Ovary (tissue), 9 donors: ENCODE results near the gene SLC17A1. TPM values are rescaled to one million over a fixed set of nuclear protein-coding genes. Genes with fewer than 3 reads are reported as not detected.

ENCODE experiments used
- DNase-seq, 5 donors: peaks; one replicate each; pipeline ENCODE4 v3.0.0-alpha.2; 2019 to 2020
- H3K27ac ChIP-seq, 2 donors: fragments of 200-600 bp; one replicate each; pipeline versions ENCODE4 v1.5.1 to v1.8.0; 2019 to 2022
- H3K27me3 ChIP-seq: fragments of 200-600 bp; one replicate; pipeline ENCODE4 v1.8.0; 2022
- H3K36me3 ChIP-seq: fragments of 200-600 bp; sonication (generic); one replicate; pipeline ENCODE4 v1.5.1; 2019
- H3K4me1 ChIP-seq: one replicate; pipeline ENCODE4 v1.8.1; 2013; ENCODE audit warnings: mild to moderate bottlenecking, moderate library complexity; ENCODE audit not compliant: insufficient read depth
- H3K4me3 ChIP-seq: fragments of 200-600 bp; sonication (generic); one replicate; pipeline ENCODE4 v1.5.1; 2017
- H3K9me3 ChIP-seq, 2 donors: fragments of 200-600 bp in 1 of 2; sonication (generic) in 1 of 2; one replicate each; pipeline versions ENCODE4 v1.5.1 to v1.8.1; 2013 to 2019; ENCODE audit warnings: mild to moderate bottlenecking in 1 of 2, moderate library complexity in 1 of 2
- EP300 ChIP-seq: sonication (generic); formaldehyde crosslinking; IDR thresholded peaks from one replicate; pipeline ENCODE4 v1.6.1; 2017; ENCODE audit warnings: antibody characterized with exemption
- POLR2A ChIP-seq: fragments of 450-650 bp; IDR thresholded peaks from one replicate; pipeline ENCODE4 v1.6.1; 2017; ENCODE audit warnings: antibody characterized with exemption, mild to moderate bottlenecking, moderate library complexity
- WGBS, 3 donors: extraction: QIAGEN DNeasy Blood & Tissue Kit in 1 of 3; methylation state at CpG; one replicate each; pipeline versions ENCODE4 v1.1.5 to v1.1.7; 2013 to 2017; 5-methylcytosine and 5-hydroxymethylcytosine counted together
- intact Hi-C, 4 donors: fragments of 100-400 bp; cut with DNase I; formaldehyde crosslinking; loops; one replicate each; pipeline versions ENCODE4 v1.11.0 to v1.15.1; 2022 to 2023
- polyA plus RNA-seq, 2 donors: library from polyadenylated mRNA; stranded (reverse); fragments of 200-250 nt in 1 of 2; fragments of 350-450 nt in 1 of 2; fragmentation: Illumina TruSeq in 1 of 2; extraction: RNeasy Lipid Tissue Mini Kit (QIAGEN cat#74804) in 1 of 2; gene quantifications; one replicate each; pipeline ENCODE4 v1.2.3, GENCODE V29; 2013 to 2014
- total RNA-seq, 7 donors: library from RNA; depleted of rRNA in 2 of 7; stranded (reverse); fragments of >200 nt in 2 of 7; fragmentation: NEBNext Ultra II Directional in 3 of 7; extraction: Animal tissue kit (Norgen Biotek cat#: 25700) in 3 of 7; gene quantifications; one replicate each; pipeline versions ENCODE4 v1.1.0 to v1.2.4, GENCODE V29; 2016 to 2023
- TF ChIP-seq, protein P1 (sequence below), 3 donors: fragments of 450-650 bp in 2 of 3; fragments of 200-600 bp in 1 of 3; IDR thresholded peaks; one replicate each; pipeline versions ENCODE4 v1.5.1 to v1.8.0; 2016 to 2022; ENCODE audit warnings: antibody characterized with exemption in 3 of 3, mild to moderate bottlenecking in 1 of 3
- donor health status: DM: no; HTN: no; CAD: no; lungs with moderate emphysema.
- donor health status: DM: no; HTN: no; CAD: no.
- donor health status: Bipolar disorder and iron deficiency.
- donor health status: DM: yes; HTN: yes; CAD: no.
- donor health status: DM: no; HTN: no; CAD: no.
- donor health status: DM: yes; HTN: yes; CAD: no.

SLC17A1 gene
- total and polyA plus RNA-seq, 9 donors = 0.06 TPM; not detected in 8

DNA sequence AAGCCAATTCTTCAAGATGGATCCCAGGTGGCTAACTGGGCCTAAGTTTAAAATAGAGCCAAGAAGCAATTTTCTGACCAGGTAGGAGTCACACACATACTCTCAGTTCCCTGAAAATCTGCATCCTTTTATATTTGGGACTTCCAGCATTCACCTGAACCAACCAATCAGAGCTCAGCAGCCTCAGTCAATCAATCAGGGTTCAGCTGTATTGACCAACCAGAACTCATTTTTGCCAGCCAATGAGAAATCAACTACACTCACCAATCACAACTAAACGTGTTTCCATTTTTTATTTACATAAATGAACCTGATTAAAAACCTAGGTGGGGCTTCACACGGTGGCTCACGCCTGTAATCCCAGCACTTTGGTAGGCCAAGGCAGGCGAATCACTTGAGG, 39.8 kb downstream of the SLC17A1 start:
- DNase-seq = no peak
- 84 to 91% (median 84%) methylated on average over 4 of the region's 4 CpGs for WGBS, 3 donors
- intact Hi-C loops = no loop called here

DNA sequence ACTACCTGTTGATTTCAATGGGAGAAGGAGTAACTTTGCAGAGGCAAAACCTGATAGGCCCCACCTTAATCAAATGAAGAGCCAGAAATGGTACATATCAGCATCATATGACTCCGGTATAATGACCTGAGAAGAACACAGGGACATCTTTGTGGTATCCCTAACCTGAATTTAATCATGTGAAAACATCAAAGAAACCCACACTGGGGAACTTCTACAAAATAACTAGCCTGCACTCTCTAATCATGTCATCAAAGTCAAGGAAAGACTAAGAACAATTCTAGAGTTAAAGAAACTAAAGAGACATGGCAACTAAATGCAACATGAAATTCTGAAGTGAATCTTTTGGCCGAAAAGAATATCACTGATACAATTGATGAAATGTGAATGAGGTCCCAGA, 42.4 kb downstream of the SLC17A1 start:
- Histone ChIP-seq H3K27ac (no peak overlapping the region), H3K27me3 (no peaks in the 10 kb centered on the region), H3K9me3 (no peaks in the 10 kb centered on the region), H3K4me3 (no peak overlapping the region), H3K4me1 (no peaks in the 10 kb centered on the region), H3K36me3 (no peaks in the 10 kb centered on the region)
- 89 to 92% (median 91%) methylated on average over 2 of the region's 2 CpGs for WGBS, 3 donors
- TF ChIP-seq EP300 (no peak), POLR2A (no peak)
- TF ChIP-seq, protein P1, sequence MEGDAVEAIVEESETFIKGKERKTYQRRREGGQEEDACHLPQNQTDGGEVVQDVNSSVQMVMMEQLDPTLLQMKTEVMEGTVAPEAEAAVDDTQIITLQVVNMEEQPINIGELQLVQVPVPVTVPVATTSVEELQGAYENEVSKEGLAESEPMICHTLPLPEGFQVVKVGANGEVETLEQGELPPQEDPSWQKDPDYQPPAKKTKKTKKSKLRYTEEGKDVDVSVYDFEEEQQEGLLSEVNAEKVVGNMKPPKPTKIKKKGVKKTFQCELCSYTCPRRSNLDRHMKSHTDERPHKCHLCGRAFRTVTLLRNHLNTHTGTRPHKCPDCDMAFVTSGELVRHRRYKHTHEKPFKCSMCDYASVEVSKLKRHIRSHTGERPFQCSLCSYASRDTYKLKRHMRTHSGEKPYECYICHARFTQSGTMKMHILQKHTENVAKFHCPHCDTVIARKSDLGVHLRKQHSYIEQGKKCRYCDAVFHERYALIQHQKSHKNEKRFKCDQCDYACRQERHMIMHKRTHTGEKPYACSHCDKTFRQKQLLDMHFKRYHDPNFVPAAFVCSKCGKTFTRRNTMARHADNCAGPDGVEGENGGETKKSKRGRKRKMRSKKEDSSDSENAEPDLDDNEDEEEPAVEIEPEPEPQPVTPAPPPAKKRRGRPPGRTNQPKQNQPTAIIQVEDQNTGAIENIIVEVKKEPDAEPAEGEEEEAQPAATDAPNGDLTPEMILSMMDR (IDR thresholded peaks at IDR 0.05) = no peak
- DNase-seq = no peak
- intact Hi-C loops = no loop called here

More for the DNA sequence above, 39.8 kb downstream of the SLC17A1 start:
- H3K27me3 ChIP-seq = no peaks in the 10 kb centered on the region
- TF ChIP-seq POLR2A (no peak), EP300 (no peak)
- TF ChIP-seq, protein P1 (IDR thresholded peaks at IDR 0.05) = no peak
- H3K4me3 ChIP-seq = no peak overlapping the region
- H3K27ac ChIP-seq = no peak overlapping the region
- no peaks in the 10 kb centered on the region for H3K9me3 ChIP-seq
- H3K36me3 ChIP-seq = no peaks in the 10 kb centered on the region
- no peaks in the 10 kb centered on the region for H3K4me1 ChIP-seq

DNA sequence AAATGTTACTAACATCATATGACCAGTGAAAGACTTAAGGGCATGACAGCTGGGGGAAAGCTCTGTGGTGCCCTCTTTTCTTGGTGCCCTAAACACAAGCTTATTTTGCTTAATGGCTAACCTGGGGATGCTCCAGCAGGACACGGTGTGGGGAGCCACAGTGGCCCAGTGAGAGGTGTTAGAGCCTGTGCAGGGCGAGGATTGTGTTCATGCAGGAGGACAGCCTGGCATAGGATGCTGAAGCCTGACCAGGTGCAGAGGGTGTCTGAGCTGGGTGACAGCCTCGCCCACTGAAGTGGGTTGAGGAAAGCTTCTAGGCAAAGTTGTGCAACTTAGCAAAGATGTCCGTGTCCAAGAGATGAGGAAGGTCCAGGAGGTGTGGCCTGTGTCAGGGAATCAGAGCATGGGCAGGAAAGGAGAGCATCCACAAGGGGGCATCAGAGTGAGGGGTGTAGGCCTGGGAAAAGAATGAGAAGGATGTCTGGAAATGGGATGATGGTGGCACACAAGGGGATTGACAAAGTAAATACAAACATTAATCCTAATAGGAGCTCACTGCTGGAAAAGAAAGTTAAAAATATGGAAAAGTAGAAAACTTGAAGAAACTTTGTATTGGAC, 43.4 kb downstream of the SLC17A1 start:
- DNase-seq = peak in 1 of 5 donors; percentile 18

DNA sequence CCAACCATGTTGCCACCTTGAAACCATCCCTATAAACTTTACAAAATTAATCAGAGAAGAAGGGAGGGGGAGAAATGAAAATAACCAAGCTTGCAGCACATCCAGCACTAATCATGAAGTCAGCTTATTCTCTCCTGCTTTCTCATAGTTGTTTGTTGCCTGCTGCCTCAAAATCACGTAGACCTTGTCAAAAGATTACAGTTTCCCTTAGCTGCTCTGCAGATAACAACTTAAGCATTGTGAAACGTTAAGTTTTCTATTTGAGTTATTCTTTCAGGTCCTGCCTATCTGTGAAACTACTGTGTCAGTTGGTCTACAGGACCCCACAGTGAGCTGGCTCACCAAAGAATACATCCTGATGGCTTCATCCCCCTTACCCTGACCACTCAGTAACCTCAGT, 44.4 kb downstream of the SLC17A1 start:
- Histone ChIP-seq H3K9me3 (no peaks in the 10 kb centered on the region), H3K4me1 (no peaks in the 10 kb centered on the region), H3K4me3 (no peak overlapping the region), H3K27ac (no peak overlapping the region), H3K36me3 (no peaks in the 10 kb centered on the region), H3K27me3 (no peaks in the 10 kb centered on the region)
- DNase-seq = no peak
- WGBS, 3 donors = 47 to 55% (median 51%) methylated on average over 2 of the region's 2 CpGs
- intact Hi-C loops = no loop called here
- TF ChIP-seq EP300 = no peak
- TF ChIP-seq, protein P1 (IDR thresholded peaks at IDR 0.05) = no peak
- TF ChIP-seq POLR2A = no peak

More for the DNA sequence above, 43.4 kb downstream of the SLC17A1 start:
- no peak overlapping the region for H3K27ac ChIP-seq
- H3K4me3 ChIP-seq = no peak overlapping the region
- H3K4me1 ChIP-seq = no peaks in the 10 kb centered on the region
- intact Hi-C loops = no loop called here
- WGBS, 3 donors = 75 to 83% (median 78%) methylated on average over 4 of the region's 4 CpGs
- no peak for TF ChIP-seq EP300
- no peak for TF ChIP-seq POLR2A
- TF ChIP-seq, protein P1 (IDR thresholded peaks at IDR 0.05) = no peak
- no peaks in the 10 kb centered on the region for H3K27me3 ChIP-seq
- H3K36me3 ChIP-seq = no peaks in the 10 kb centered on the region
- H3K9me3 ChIP-seq = no peaks in the 10 kb centered on the region
